Measurements from ENCODE around the gene PNPLA6. TPM values are rescaled to one million over a fixed set of nuclear protein-coding genes. Genes with fewer than 3 reads are reported as not detected.

The PNPLA6 gene
- total and polyA plus RNA-seq, 2 of the 13 experiments (the other 11 are each of a cell fraction or from before 2014, with no cell fraction given) = 24.9 to 28.2 TPM

DNA sequence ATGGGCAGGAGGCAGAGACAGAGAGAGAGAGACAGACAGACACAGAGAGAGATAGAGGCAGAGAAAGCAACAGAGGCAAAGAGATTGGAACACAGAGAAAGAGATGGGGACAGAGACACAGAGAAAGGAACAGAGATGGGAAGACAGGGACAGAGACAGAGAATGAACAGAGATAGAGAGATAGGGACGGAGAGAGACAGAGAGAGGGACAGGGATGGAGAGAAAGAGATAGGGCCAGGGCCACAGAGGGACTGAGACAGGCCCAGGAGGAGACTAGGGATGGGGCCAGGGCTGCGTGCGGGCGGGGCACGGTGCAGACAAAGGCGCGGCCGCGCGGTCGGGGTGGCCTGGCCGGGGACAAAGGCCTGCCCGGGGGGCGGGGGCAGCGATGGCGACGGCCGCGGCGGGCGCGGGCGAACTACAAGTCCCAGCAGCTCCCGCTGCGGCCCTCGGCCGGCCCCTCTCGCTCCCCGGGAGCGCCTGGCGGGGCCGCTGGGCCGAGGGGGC lies 19.8 kb upstream of the PNPLA6 start, which contains the start of gene ZNF358 (continued):
- TF ChIP-seq, protein P1, sequence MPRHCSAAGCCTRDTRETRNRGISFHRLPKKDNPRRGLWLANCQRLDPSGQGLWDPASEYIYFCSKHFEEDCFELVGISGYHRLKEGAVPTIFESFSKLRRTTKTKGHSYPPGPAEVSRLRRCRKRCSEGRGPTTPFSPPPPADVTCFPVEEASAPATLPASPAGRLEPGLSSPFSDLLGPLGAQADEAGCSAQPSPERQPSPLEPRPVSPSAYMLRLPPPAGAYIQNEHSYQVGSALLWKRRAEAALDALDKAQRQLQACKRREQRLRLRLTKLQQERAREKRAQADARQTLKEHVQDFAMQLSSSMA (CRISPR knock-in tag; IDR thresholded peaks at IDR 0.05) = peak; percentile 43; the same call in 1 of the 2 replicates
- peak; percentile 70; the same call in 1 of the 2 replicates for TF ChIP-seq RBFOX2 (IDR thresholded peaks at IDR 0.05; ENCODE audit: low read depth, low read length)
- TF ChIP-seq PCBP1 (IDR thresholded peaks at IDR 0.05; ENCODE audit: borderline replicate concordance, low read depth, low read length) = no peak
- TF ChIP-seq NFIC (IDR thresholded peaks at IDR 0.05; ENCODE audit: low read length) = no peak
- no peak for TF ChIP-seq HDAC6 (IDR thresholded peaks at IDR 0.05; ENCODE audit: low read depth, low read length)
- 0 out of 2 replicates have a peak, but pooled peaks have one; percentile 33 for TF ChIP-seq NFKBIZ (CRISPR knock-in tag; IDR thresholded peaks at IDR 0.05)
- no peak for TF ChIP-seq TFDP2 (CRISPR knock-in tag; IDR thresholded peaks at IDR 0.05)
- TF ChIP-seq, protein P2, sequence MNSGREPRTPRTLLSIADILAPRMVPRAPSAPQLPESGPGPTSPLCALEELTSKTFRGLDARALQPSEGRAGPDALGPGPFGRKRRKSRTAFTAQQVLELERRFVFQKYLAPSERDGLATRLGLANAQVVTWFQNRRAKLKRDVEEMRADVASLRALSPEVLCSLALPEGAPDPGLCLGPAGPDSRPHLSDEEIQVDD (CRISPR knock-in tag; IDR thresholded peaks at IDR 0.05; ENCODE audit: borderline replicate concordance) = no peak
- TF ChIP-seq HDAC2 (CRISPR knock-in tag; IDR thresholded peaks at IDR 0.05) = no peak
- TF ChIP-seq, protein P3, sequence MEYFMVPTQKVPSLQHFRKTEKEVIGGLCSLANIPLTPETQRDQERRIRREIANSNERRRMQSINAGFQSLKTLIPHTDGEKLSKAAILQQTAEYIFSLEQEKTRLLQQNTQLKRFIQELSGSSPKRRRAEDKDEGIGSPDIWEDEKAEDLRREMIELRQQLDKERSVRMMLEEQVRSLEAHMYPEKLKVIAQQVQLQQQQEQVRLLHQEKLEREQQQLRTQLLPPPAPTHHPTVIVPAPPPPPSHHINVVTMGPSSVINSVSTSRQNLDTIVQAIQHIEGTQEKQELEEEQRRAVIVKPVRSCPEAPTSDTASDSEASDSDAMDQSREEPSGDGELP (IDR thresholded peaks at IDR 0.05; ENCODE audit: borderline replicate concordance, low read depth) = no peak
- TF ChIP-seq ZNF18 (CRISPR knock-in tag; IDR thresholded peaks at IDR 0.05; ENCODE audit: insufficient replicate concordance) = no peak
- TF ChIP-seq ELF3 (CRISPR knock-in tag; IDR thresholded peaks at IDR 0.05) = no peak
- no peak for TF ChIP-seq ZNF737 (CRISPR knock-in tag; IDR thresholded peaks at IDR 0.05; ENCODE audit: borderline replicate concordance)
- no peak for TF ChIP-seq BRD4 (CRISPR knock-in tag; IDR thresholded peaks at IDR 0.05)
- TF ChIP-seq ZFP1 (CRISPR knock-in tag; IDR thresholded peaks at IDR 0.05) = no peak
- no peak for TF ChIP-seq HNRNPK (IDR thresholded peaks at IDR 0.05; ENCODE audit: low read depth, low read length, poor library complexity, severe bottlenecking)
- TF ChIP-seq ZNF17 (CRISPR knock-in tag; IDR thresholded peaks at IDR 0.05) = no peak
- TF ChIP-seq, protein P4, sequence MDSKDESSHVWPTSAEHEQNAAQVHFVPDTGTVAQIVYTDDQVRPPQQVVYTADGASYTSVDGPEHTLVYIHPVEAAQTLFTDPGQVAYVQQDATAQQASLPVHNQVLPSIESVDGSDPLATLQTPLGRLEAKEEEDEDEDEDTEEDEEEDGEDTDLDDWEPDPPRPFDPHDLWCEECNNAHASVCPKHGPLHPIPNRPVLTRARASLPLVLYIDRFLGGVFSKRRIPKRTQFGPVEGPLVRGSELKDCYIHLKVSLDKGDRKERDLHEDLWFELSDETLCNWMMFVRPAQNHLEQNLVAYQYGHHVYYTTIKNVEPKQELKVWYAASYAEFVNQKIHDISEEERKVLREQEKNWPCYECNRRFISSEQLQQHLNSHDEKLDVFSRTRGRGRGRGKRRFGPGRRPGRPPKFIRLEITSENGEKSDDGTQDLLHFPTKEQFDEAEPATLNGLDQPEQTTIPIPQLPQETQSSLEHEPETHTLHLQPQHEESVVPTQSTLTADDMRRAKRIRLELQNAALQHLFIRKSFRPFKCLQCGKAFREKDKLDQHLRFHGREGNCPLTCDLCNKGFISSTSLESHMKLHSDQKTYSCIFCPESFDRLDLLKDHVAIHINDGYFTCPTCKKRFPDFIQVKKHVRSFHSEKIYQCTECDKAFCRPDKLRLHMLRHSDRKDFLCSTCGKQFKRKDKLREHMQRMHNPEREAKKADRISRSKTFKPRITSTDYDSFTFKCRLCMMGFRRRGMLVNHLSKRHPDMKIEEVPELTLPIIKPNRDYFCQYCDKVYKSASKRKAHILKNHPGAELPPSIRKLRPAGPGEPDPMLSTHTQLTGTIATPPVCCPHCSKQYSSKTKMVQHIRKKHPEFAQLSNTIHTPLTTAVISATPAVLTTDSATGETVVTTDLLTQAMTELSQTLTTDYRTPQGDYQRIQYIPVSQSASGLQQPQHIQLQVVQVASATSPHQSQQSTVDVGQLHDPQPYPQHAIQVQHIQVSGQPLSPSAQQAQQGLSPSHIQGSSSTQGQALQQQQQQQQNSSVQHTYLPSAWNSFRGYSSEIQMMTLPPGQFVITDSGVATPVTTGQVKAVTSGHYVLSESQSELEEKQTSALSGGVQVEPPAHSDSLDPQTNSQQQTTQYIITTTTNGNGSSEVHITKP (CRISPR knock-in tag; IDR thresholded peaks at IDR 0.05; ENCODE audit: low read depth) = no peak
- TF ChIP-seq ZNF780A (CRISPR knock-in tag; IDR thresholded peaks at IDR 0.05) = no peak
- TF ChIP-seq ZNF576 (CRISPR knock-in tag; IDR thresholded peaks at IDR 0.05) = no peak
- peak; percentile 41; the same call in 1 of the 2 replicates for TF ChIP-seq PHF20 (CRISPR knock-in tag; IDR thresholded peaks at IDR 0.05)
- no peak for TF ChIP-seq FOXP1 (IDR thresholded peaks at IDR 0.05)
- no peak for TF ChIP-seq FOXP1 (CRISPR knock-in tag; IDR thresholded peaks at IDR 0.05)

All from HepG2 (cell line).